GM12874 (cell line): Measurements from ENCODE around the gene REXO4.

ENCODE experiments used
- TF ChIP-seq, protein P1 (sequence below): IDR thresholded peaks from 2 replicates; pipeline ENCODE4 v1.5.1; 2011; ENCODE audit warnings: low read depth, mild to moderate bottlenecking, control low read depth, low read length, moderate library complexity; ENCODE audit not compliant: insufficient read depth

The REXO4 gene

DNA sequence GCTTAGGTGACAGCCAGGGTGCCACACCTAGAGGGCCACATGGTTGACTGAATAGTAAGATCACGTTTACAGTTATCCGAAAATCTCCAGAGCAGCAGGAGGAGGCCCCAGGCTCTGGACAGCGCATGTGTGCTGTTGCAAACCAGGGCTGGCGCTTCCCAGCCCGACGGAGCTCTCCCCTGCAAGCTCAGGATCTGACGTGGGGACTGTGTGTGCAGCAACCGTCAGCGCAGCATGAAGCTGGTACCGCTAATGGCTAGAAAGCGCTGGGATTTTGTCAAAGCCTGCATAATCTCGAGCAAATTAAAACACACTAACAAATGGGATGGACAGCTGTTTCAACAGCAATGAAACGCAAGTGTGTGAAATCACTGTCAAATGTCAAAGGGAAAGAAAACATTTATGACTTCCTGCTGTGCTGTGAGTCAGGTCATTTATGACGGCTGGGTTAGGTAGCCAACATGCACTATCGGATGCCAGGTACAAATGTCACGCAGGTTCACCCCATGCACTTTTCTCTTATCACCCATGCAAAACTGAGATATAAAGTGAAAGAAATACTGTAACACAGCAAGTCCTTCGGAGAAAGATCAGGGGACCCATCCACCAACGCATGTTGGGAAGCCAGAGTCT is 49.4 kb downstream of the REXO4 start:
- TF ChIP-seq, protein P1, sequence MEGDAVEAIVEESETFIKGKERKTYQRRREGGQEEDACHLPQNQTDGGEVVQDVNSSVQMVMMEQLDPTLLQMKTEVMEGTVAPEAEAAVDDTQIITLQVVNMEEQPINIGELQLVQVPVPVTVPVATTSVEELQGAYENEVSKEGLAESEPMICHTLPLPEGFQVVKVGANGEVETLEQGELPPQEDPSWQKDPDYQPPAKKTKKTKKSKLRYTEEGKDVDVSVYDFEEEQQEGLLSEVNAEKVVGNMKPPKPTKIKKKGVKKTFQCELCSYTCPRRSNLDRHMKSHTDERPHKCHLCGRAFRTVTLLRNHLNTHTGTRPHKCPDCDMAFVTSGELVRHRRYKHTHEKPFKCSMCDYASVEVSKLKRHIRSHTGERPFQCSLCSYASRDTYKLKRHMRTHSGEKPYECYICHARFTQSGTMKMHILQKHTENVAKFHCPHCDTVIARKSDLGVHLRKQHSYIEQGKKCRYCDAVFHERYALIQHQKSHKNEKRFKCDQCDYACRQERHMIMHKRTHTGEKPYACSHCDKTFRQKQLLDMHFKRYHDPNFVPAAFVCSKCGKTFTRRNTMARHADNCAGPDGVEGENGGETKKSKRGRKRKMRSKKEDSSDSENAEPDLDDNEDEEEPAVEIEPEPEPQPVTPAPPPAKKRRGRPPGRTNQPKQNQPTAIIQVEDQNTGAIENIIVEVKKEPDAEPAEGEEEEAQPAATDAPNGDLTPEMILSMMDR = no peak

DNA sequence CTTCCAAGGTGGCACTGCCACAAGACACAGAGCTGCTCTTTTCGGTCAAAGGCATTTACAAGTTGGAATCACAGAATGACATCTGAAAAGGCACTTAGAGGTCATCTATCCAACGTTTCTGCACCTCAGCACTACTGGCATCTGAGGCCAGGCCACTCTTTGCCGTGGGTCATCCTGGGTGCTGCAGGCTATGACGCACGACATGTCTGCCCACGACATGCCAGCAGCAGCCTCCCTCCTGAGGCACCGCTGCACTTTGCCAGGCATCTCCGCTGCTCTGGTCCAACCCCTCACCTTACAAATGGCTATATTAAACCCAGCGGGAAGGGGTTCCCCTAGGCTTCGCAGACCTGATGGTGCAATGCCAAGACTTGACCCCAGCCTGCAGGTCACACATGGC is 50.0 kb downstream of the REXO4 start:
- TF ChIP-seq, protein P1 = no peak

DNA sequence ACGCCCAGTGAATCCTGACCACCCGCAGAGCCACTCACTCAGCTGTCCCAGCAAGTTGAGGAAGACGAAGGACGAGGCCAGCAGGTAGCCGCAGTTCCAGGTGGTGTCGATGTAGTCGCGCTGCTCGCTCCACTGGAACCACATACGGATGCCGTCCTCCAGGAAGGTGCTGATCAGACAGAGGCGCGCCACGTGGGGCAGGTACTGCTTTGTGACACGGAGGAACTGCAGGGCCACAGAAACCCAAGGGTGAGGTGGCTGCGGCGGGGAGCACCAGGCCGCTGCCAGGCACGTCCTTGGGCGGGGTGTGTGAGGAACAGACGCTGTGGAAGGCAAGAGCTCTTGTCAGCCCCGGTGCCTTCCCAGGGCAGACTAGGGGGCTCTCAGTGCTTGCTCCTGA is 50.6 kb downstream of the REXO4 start:
- TF ChIP-seq, protein P1 = no peak

DNA sequence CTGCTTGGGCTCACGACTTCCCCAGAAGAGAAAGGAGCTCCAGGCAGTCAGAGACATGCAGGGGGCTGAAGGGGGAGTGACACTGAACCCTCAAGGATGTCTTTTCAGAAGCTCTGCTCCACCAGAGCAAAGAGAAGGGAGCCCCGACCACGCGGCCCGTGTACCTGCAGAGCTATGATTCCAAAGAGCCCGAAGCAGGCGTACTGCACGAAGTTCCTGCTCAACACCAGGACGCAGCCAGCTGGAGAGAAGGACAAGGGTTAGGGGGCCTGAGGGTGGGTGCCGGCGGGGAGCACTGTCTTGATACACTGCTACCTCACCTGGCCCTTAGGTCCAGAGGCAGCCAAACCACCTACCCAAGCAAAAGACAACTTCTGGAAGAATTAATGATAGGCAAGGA is 51.4 kb downstream of the REXO4 start:
- TF ChIP-seq, protein P1 = no peak

DNA sequence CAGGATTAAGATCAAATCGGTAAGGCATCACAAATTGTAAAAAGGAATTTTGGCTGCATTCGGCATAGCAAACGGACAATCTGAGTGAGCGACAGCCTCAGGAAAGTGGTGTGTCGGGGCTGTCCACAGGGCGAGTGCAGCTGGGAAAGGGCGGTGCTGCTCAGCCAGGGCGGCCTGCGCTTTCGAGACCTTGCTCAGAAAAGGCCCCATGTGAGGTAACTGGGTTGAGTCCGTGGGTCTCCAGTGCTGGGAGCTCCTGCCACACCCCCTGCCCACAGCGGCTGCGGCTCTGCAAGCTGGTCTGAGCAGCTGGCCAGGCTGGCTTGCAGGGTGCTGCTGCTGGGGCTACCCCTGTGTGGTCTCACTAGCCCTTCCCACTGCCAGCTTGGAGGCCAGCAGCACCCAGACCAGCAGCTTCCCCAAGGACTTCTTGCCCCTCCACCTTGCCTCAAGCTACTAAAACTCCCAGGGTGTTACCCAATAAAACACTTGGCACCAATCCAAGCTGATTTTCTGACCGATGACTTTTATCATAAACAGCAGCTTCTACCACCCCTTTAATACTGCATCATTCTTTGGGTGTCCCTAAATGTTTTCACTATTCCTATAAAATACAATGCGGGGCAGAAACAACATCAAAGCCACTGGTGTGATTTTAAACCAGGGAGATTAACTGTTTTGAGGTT is 55.3 kb downstream of the REXO4 start:
- TF ChIP-seq, protein P1 = no peak

DNA sequence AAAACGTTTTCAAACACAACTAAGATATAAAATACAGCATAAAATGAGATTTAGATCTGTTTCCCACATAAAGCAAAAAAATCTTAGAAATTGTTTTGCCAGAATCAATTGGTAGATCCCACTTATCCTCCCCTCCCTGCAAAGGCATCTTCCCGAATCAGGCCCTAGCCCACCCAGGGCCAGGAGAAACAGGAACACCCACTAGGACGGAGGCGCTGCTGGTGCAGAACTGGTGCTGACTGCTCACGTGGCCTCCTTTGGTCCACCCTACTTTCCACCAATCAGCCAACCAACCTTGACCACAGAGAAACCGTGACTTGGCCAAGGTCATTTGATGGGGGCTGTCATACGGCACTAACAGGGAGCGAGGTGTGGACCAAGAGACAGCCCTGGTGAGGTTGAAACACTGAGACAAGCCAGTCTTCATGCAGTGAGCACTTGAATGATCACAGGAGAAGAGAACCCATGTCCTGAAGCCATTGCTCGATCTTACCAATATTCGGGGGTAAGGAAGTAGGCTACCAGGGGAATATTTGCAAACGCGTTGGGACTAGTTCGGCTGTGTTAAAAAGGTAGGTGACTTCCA is 56.2 kb downstream of the REXO4 start:
- TF ChIP-seq, protein P1 = no peak
